ENCODE results near the gene KRT77. TPM values are rescaled to one million over a fixed set of nuclear protein-coding genes. Genes with fewer than 3 reads are reported as not detected.

Gene KRT77
- total RNA-seq, 1 donor: not detected

GRCh38 chr12:52686756-52687487 is 16.4 kb downstream of the KRT77 start:
- Histone ChIP-seq H4K20me1 (ENCODE audit: insufficient read depth, low read length) (no peaks in the 10 kb centered on the region), H3K27me3 (ENCODE audit: insufficient read depth, low read length) (peaks cover 61% of the 10 kb centered on the region), H3K9me3 (ENCODE audit: low read depth, low read length) (no peaks in the 10 kb centered on the region), H3K27ac (ENCODE audit: low read depth, low read length) (no peak overlapping the region), H3K4me3 (ENCODE audit: insufficient read depth, low read length) (no peak overlapping the region), H3K4me1 (ENCODE audit: insufficient read depth, low read length) (no peaks in the 10 kb centered on the region), H3K36me3 (ENCODE audit: insufficient read depth, low read length) (no peaks in the 10 kb centered on the region), H3K79me2 (ENCODE audit: insufficient read depth, low read length) (no peaks in the 10 kb centered on the region), H2AFZ (ENCODE audit: low read length) (no peak overlapping the region), H3K4me2 (ENCODE audit: insufficient read depth, low read length) (no peak overlapping the region)
- no peak for TF ChIP-seq CTCF (IDR thresholded peaks at IDR 0.05; ENCODE audit: extremely low read depth, low read depth, low read length)
- no peak for DNase-seq (ENCODE audit: insufficient read length, low spot score, missing footprints)

GRCh38 chr12:52686063-52686462 is 17.3 kb downstream of the KRT77 start:
- no peak overlapping the region for H3K4me3 ChIP-seq (ENCODE audit: insufficient read depth, low read length)
- H3K4me1 ChIP-seq (ENCODE audit: insufficient read depth, low read length): no peaks in the 10 kb centered on the region
- H3K9me3 ChIP-seq (ENCODE audit: low read depth, low read length): no peaks in the 10 kb centered on the region
- no peak overlapping the region for H3K27ac ChIP-seq (ENCODE audit: low read depth, low read length)
- no peaks in the 10 kb centered on the region for H4K20me1 ChIP-seq (ENCODE audit: insufficient read depth, low read length)
- H3K79me2 ChIP-seq (ENCODE audit: insufficient read depth, low read length): no peaks in the 10 kb centered on the region
- peaks cover 57% of the 10 kb centered on the region for H3K27me3 ChIP-seq (ENCODE audit: insufficient read depth, low read length)
- no peak overlapping the region for H2AFZ ChIP-seq (ENCODE audit: low read length)
- TF ChIP-seq CTCF (IDR thresholded peaks at IDR 0.05; ENCODE audit: extremely low read depth, low read depth, low read length): no peak
- H3K4me2 ChIP-seq (ENCODE audit: insufficient read depth, low read length): no peak overlapping the region
- DNase-seq (ENCODE audit: insufficient read length, low spot score, missing footprints): no peak
- no peaks in the 10 kb centered on the region for H3K36me3 ChIP-seq (ENCODE audit: insufficient read depth, low read length)

- no peak overlapping the region for H3K27ac ChIP-seq (ENCODE audit: low read depth, low read length)
- no peaks in the 10 kb centered on the region for H3K79me2 ChIP-seq (ENCODE audit: insufficient read depth, low read length)
- no peak overlapping the region for H3K4me3 ChIP-seq (ENCODE audit: insufficient read depth, low read length)
- H3K4me1 ChIP-seq (ENCODE audit: insufficient read depth, low read length): no peaks in the 10 kb centered on the region
- H4K20me1 ChIP-seq (ENCODE audit: insufficient read depth, low read length): no peaks in the 10 kb centered on the region
- peaks cover 55% of the 10 kb centered on the region for H3K27me3 ChIP-seq (ENCODE audit: insufficient read depth, low read length)
- no peak overlapping the region for H2AFZ ChIP-seq (ENCODE audit: low read length)
- no peak for DNase-seq (ENCODE audit: insufficient read length, low spot score, missing footprints)
- H3K4me2 ChIP-seq (ENCODE audit: insufficient read depth, low read length): no peak overlapping the region
- H3K36me3 ChIP-seq (ENCODE audit: insufficient read depth, low read length): no peaks in the 10 kb centered on the region
- TF ChIP-seq CTCF (IDR thresholded peaks at IDR 0.05; ENCODE audit: extremely low read depth, low read depth, low read length): no peak
- H3K9me3 ChIP-seq (ENCODE audit: low read depth, low read length): no peaks in the 10 kb centered on the region
Measured at GRCh38 chr12:52685406-52685890, 17.9 kb downstream of the KRT77 start.

GRCh38 chr12:52684431-52684830 is 18.9 kb downstream of the KRT77 start:
- no peak overlapping the region for H3K4me2 ChIP-seq (ENCODE audit: insufficient read depth, low read length)
- no peak for TF ChIP-seq CTCF (IDR thresholded peaks at IDR 0.05; ENCODE audit: extremely low read depth, low read depth, low read length)
- H3K9me3 ChIP-seq (ENCODE audit: low read depth, low read length): no peaks in the 10 kb centered on the region
- H4K20me1 ChIP-seq (ENCODE audit: insufficient read depth, low read length): no peaks in the 10 kb centered on the region
- no peaks in the 10 kb centered on the region for H3K4me1 ChIP-seq (ENCODE audit: insufficient read depth, low read length)
- H3K27me3 ChIP-seq (ENCODE audit: insufficient read depth, low read length): peaks cover 50% of the 10 kb centered on the region
- no peaks in the 10 kb centered on the region for H3K36me3 ChIP-seq (ENCODE audit: insufficient read depth, low read length)
- H3K79me2 ChIP-seq (ENCODE audit: insufficient read depth, low read length): no peaks in the 10 kb centered on the region
- DNase-seq (ENCODE audit: insufficient read length, low spot score, missing footprints): no peak
- H2AFZ ChIP-seq (ENCODE audit: low read length): no peak overlapping the region
- no peak overlapping the region for H3K27ac ChIP-seq (ENCODE audit: low read depth, low read length)
- H3K4me3 ChIP-seq (ENCODE audit: insufficient read depth, low read length): no peak overlapping the region

All from osteoblast (primary cell).